Muscle layer of duodenum (tissue), 2 donors: ENCODE measurements around the gene C1QTNF7.
A peak's percentile ranks its signal among the peaks of the same experiment; 100 is the strongest.

ENCODE experiments used
- H3K27ac ChIP-seq: one replicate; pipeline ENCODE4 v1.7.0; 2013; ENCODE audit warnings: mild to moderate bottlenecking, low read length
- H3K27me3 ChIP-seq: one replicate; pipeline ENCODE4 v1.7.0; 2013; ENCODE audit warnings: low read depth, mild to moderate bottlenecking, control low read depth, low read length
- H3K36me3 ChIP-seq, 2 donors: one replicate each; pipeline ENCODE4 v1.7.0; 2013; ENCODE audit warnings: low read length in 2 of 2, control low read depth in 1 of 2, mild to moderate bottlenecking in 1 of 2; ENCODE audit not compliant: insufficient read depth in 2 of 2, control insufficient read depth in 1 of 2
- H3K4me1 ChIP-seq, 2 donors: one replicate each; pipeline ENCODE4 v1.7.0; 2013; ENCODE audit warnings: low read length in 2 of 2, mild to moderate bottlenecking in 2 of 2, control low read depth in 1 of 2, moderate library complexity in 1 of 2; ENCODE audit not compliant: insufficient read depth in 2 of 2, control insufficient read depth in 1 of 2
- H3K4me3 ChIP-seq, 2 donors: one replicate each; pipeline ENCODE4 v1.7.0; 2013; ENCODE audit warnings: low read length in 2 of 2, low read depth in 1 of 2, mild to moderate bottlenecking in 1 of 2
- H3K9me3 ChIP-seq, 2 donors: one replicate each; pipeline ENCODE4 v1.7.0; 2013; ENCODE audit warnings: low read length in 2 of 2, control low read depth in 1 of 2, mild to moderate bottlenecking in 1 of 2; ENCODE audit not compliant: control insufficient read depth in 1 of 2
- donor health status: healthy.

C1QTNF7 gene

GRCh38 chr4:15436513-15436912 is 8.7 kb downstream of the C1QTNF7 start:
- Histone ChIP-seq H3K9me3 (no peaks in the 10 kb centered on the region), H3K27ac (no peak overlapping the region), H3K36me3 (no peaks in the 10 kb centered on the region), H3K4me1 (peaks cover 0 to 6% of the 10 kb centered on the region in 2 donors), H3K27me3 (no peaks in the 10 kb centered on the region), H3K4me3 (no peak overlapping the region)

- no peaks in the 10 kb centered on the region for H3K27me3 ChIP-seq
- H3K4me3 ChIP-seq: no peak overlapping the region
- H3K9me3 ChIP-seq: no peaks in the 10 kb centered on the region
- peaks cover 0 to 6% of the 10 kb centered on the region in 2 donors for H3K4me1 ChIP-seq
- no peaks in the 10 kb centered on the region for H3K36me3 ChIP-seq
- no peak overlapping the region for H3K27ac ChIP-seq
Observed at GRCh38 chr4:15438939-15439524, 11.2 kb downstream of the C1QTNF7 start.

GRCh38 chr4:15443371-15444160 is 15.7 kb downstream of the C1QTNF7 start:
- Histone ChIP-seq H3K4me1 (no peaks in the 10 kb centered on the region), H3K36me3 (no peaks in the 10 kb centered on the region), H3K9me3 (no peaks in the 10 kb centered on the region), H3K27ac (no peak overlapping the region), H3K4me3 (no peak overlapping the region), H3K27me3 (no peaks in the 10 kb centered on the region)

- no peaks in the 10 kb centered on the region for H3K4me1 ChIP-seq
- no peaks in the 10 kb centered on the region for H3K27me3 ChIP-seq
- no peaks in the 10 kb centered on the region for H3K36me3 ChIP-seq
- no peak overlapping the region for H3K27ac ChIP-seq
- H3K4me3 ChIP-seq: no peak overlapping the region
- H3K9me3 ChIP-seq: no peaks in the 10 kb centered on the region
Observed at GRCh38 chr4:15444276-15444675, 16.4 kb downstream of the C1QTNF7 start.

- Histone ChIP-seq H3K4me3 (no peak overlapping the region), H3K27me3 (no peaks in the 10 kb centered on the region), H3K4me1 (no peaks in the 10 kb centered on the region), H3K27ac (no peak overlapping the region), H3K36me3 (no peaks in the 10 kb centered on the region), H3K9me3 (no peaks in the 10 kb centered on the region)
Observed at GRCh38 chr4:15444879-15445547, 17.2 kb downstream of the C1QTNF7 start.

- Histone ChIP-seq H3K27me3 (no peaks in the 10 kb centered on the region), H3K4me1 (peaks cover 0 to 23% of the 10 kb centered on the region in 2 donors), H3K9me3 (no peaks in the 10 kb centered on the region), H3K36me3 (no peaks in the 10 kb centered on the region), H3K27ac (no peak overlapping the region), H3K4me3 (no peak overlapping the region)
Observed at GRCh38 chr4:15451181-15451865, 23.5 kb downstream of the C1QTNF7 start.

GRCh38 chr4:15451866-15452765 is 24.3 kb downstream of the C1QTNF7 start:
- H3K36me3 ChIP-seq: no peaks in the 10 kb centered on the region
- H3K27me3 ChIP-seq: no peaks in the 10 kb centered on the region
- H3K4me3 ChIP-seq: no peak overlapping the region
- H3K27ac ChIP-seq: peak overlapping the region; percentile 8
- peaks cover 0 to 23% of the 10 kb centered on the region in 2 donors for H3K4me1 ChIP-seq
- H3K9me3 ChIP-seq: no peaks in the 10 kb centered on the region

- no peaks in the 10 kb centered on the region for H3K9me3 ChIP-seq
- H3K27ac ChIP-seq: no peak overlapping the region
- peaks cover 0 to 23% of the 10 kb centered on the region in 2 donors for H3K4me1 ChIP-seq
- H3K4me3 ChIP-seq: no peak overlapping the region
- H3K36me3 ChIP-seq: no peaks in the 10 kb centered on the region
- H3K27me3 ChIP-seq: no peaks in the 10 kb centered on the region
Observed at GRCh38 chr4:15455290-15455689, 27.5 kb downstream of the C1QTNF7 start.

- H3K9me3 ChIP-seq: no peaks in the 10 kb centered on the region
- peaks cover 0 to under 1% of the 10 kb centered on the region in 2 donors for H3K4me1 ChIP-seq
- no peaks in the 10 kb centered on the region for H3K27me3 ChIP-seq
- H3K4me3 ChIP-seq: no peak overlapping the region
- H3K36me3 ChIP-seq: no peaks in the 10 kb centered on the region
- H3K27ac ChIP-seq: no peak overlapping the region
Observed at GRCh38 chr4:15457406-15458201, 29.8 kb downstream of the C1QTNF7 start.

GRCh38 chr4:15458616-15459015 is 30.8 kb downstream of the C1QTNF7 start:
- no peak overlapping the region for H3K4me3 ChIP-seq
- no peaks in the 10 kb centered on the region for H3K36me3 ChIP-seq
- H3K27ac ChIP-seq: no peak overlapping the region
- no peaks in the 10 kb centered on the region for H3K9me3 ChIP-seq
- H3K27me3 ChIP-seq: no peaks in the 10 kb centered on the region
- H3K4me1 ChIP-seq: no peaks in the 10 kb centered on the region
